Neural progenitor cell (in vitro differentiated cells): ENCODE data around the gene NLK.

Experiments used
- CTCF ChIP-seq: fragments of 200-600 bp; sonication (generic); IDR thresholded peaks from 2 replicates; pipeline ENCODE4 v1.5.1; 2017; ENCODE audit warnings: antibody characterized with exemption, mild to moderate bottlenecking
- EZH2 ChIP-seq: fragments of 200-600 bp; sonication (generic); IDR thresholded peaks from 2 replicates; pipeline ENCODE4 v1.6.1; 2017; ENCODE audit warnings: antibody characterized with exemption, mild to moderate bottlenecking, moderate library complexity
- EZH2phosphoT487 ChIP-seq: fragments of 200-600 bp; sonication (generic); IDR thresholded peaks from 2 replicates; pipeline ENCODE4 v1.6.1; 2017; ENCODE audit warnings: antibody characterized with exemption

DNA sequence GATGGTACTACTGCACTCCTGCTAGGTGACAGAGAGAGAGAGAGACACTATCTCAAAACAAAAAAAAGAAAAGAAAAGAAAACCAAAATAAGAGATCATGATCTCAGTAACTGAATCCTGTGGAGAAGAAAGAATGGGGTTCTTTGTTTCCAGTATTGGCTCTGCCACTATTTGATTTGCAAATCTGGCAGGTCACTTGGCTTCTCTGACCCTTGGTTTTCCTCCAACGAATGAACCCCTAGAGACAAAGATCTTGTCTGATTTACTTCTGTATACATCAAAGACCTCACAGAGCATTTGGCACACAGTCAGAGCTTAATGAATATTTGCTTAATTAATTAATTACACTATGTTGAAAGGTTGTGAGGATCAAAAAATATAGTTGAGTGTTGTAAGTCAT is 47.9 kb upstream of the NLK start:
- TF ChIP-seq EZH2phosphoT487 (no peak), CTCF (no peak), EZH2 (no peak)
